B cell (primary cell): ENCODE results near the gene COL8A2. TPM values are rescaled to one million over a fixed set of nuclear protein-coding genes. Genes with fewer than 3 reads are reported as not detected.

Experiments used
- ATAC-seq: fragments of 200-7000 bp; cut with Tn5 transposase; one replicate; pipeline ENCODE4 v1.10.0; 2021; ENCODE audit warnings: low read depth, mild to moderate bottlenecking, moderate number of reproducible peaks, moderate library complexity
- CTCF ChIA-PET: fragments of 350-600 bp; sonication (Branson Sonifier 250); formaldehyde crosslinking; loops from one replicate; lab custom pipeline; 2021; ENCODE audit warnings: antibody characterized with exemption, inconsistent platforms; lab: Charles Lee
- POLR2A ChIA-PET: fragments of 350-600 bp; sonication (Branson Sonifier 250); formaldehyde crosslinking; loops from one replicate; lab custom pipeline; 2021; ENCODE audit warnings: antibody characterized with exemption; lab: Charles Lee
- DNase-seq: peaks from one replicate; pipeline ENCODE4 v3.0.0; 2013
- H2AFZ ChIP-seq: 2 replicates; pipeline ENCODE4 v1.6.1; 2012; ENCODE audit warnings: mild to moderate bottlenecking, low read depth, low read length; ENCODE audit not compliant: insufficient read depth, poor library complexity, severe bottlenecking
- H3K27ac ChIP-seq, 2 donors: 1 replicate in 1 of 2; 2 replicates in 1 of 2; pipeline ENCODE4 v1.5.1; 2012 to 2013; ENCODE audit warnings: low read length in 2 of 2, mild to moderate bottlenecking in 2 of 2, moderate library complexity in 1 of 2
- H3K27me3 ChIP-seq, 4 experiments: fragments of 200-600 bp in 1 of 4; sonication (generic) in 1 of 4; replicated peaks in 1 of 4; 1 replicate in 2 of 4; 2 replicates in 2 of 4; pipeline versions ENCODE4 v1.6.1 to v1.7.0; 2013 to 2016; ENCODE audit warnings: low read length in 3 of 4, mild to moderate bottlenecking in 2 of 4, mixed read lengths in 1 of 4, moderate library complexity in 1 of 4; ENCODE audit not compliant: insufficient read depth in 4 of 4, control insufficient read depth in 3 of 4; ENCODE audit errors: control extremely low read depth in 1 of 4
- H3K36me3 ChIP-seq, 2 experiments: replicated peaks in 1 of 2; 1 replicate in 1 of 2; 2 replicates in 1 of 2; pipeline versions ENCODE4 v1.6.1 to v1.7.1; 2013; ENCODE audit warnings: low read length in 1 of 2; ENCODE audit not compliant: insufficient read depth in 2 of 2, control insufficient read depth in 1 of 2; ENCODE audit errors: control extremely low read depth in 1 of 2, extremely low read depth in 1 of 2
- H3K4me1 ChIP-seq, 2 donors: fragments of 200-600 bp in 1 of 2; sonication (generic) in 1 of 2; 1 replicate in 1 of 2; 2 replicates in 1 of 2; pipeline versions ENCODE4 v1.5.1 to v1.6.1; 2013 to 2017; ENCODE audit warnings: low read length in 2 of 2; ENCODE audit not compliant: control insufficient read depth in 2 of 2, insufficient read depth in 2 of 2
- H3K4me2 ChIP-seq: replicated peaks from 2 replicates; pipeline ENCODE3; 2012; ENCODE audit warnings: mild to moderate bottlenecking, low read depth, low read length; ENCODE audit not compliant: poor library complexity, severe bottlenecking
- H3K4me3 ChIP-seq, 5 experiments: fragments of 200-600 bp in 1 of 5; sonication (generic) in 1 of 5; 1 replicate in 3 of 5; 2 replicates in 2 of 5; pipeline versions ENCODE4 v1.5.1 to v1.7.0; 2011 to 2016; ENCODE audit warnings: low read length in 4 of 5, mild to moderate bottlenecking in 4 of 5, low read depth in 2 of 5, control low read depth in 1 of 5, moderate library complexity in 1 of 5; ENCODE audit not compliant: insufficient read depth in 1 of 5; ENCODE audit errors: control extremely low read depth in 1 of 5, extremely low read depth in 1 of 5
- H3K79me2 ChIP-seq: fragments of 200-600 bp; sonication (generic); one replicate; pipeline ENCODE4 v1.6.0; 2016; ENCODE audit warnings: low read length; ENCODE audit not compliant: control insufficient read depth, insufficient read depth
- H3K9ac ChIP-seq: fragments of 200-600 bp; sonication (generic); 2 replicates; pipeline ENCODE4 v1.6.1; 2017; ENCODE audit warnings: mild to moderate bottlenecking, low read length, moderate library complexity
- H3K9me3 ChIP-seq, 3 donors: one replicate each; pipeline versions ENCODE4 v1.6.1 to v1.7.1; 2013; ENCODE audit warnings: low read length in 2 of 3; ENCODE audit not compliant: control insufficient read depth in 2 of 3, insufficient read depth in 1 of 3; ENCODE audit errors: control extremely low read depth in 1 of 3
- H4K20me1 ChIP-seq: 2 replicates; pipeline ENCODE4 v1.6.0; 2012; ENCODE audit warnings: mild to moderate bottlenecking, low read length; ENCODE audit not compliant: insufficient read depth, control insufficient read depth, poor library complexity, severe bottlenecking
- H3K27ac Mint-ChIP-seq: one replicate; pipeline ENCODE4 v1.8.0; 2021; ENCODE audit warnings: mixed read lengths
- H3K27me3 Mint-ChIP-seq: one replicate; pipeline ENCODE4 v1.8.0; 2021; ENCODE audit warnings: mixed read lengths
- H3K4me1 Mint-ChIP-seq: one replicate; pipeline ENCODE4 v1.8.0; 2021; ENCODE audit warnings: mixed read lengths
- H3K4me3 Mint-ChIP-seq: one replicate; pipeline ENCODE4 v1.8.0; 2021; ENCODE audit warnings: mixed read lengths
- H3K9me3 Mint-ChIP-seq: one replicate; pipeline ENCODE4 v1.8.0; 2022; ENCODE audit warnings: mixed read lengths; ENCODE audit not compliant: insufficient read depth
- CTCF ChIP-seq: fragments of 200-600 bp; IDR thresholded peaks from one replicate; pipeline ENCODE4 v1.8.0; 2022; ENCODE audit warnings: antibody characterized with exemption, mild to moderate bottlenecking
- EZH2 ChIP-seq: IDR thresholded peaks from 2 replicates; pipeline ENCODE4 v1.6.1; 2012; ENCODE audit warnings: borderline replicate concordance, low read depth, mild to moderate bottlenecking, moderate library complexity, low read length; ENCODE audit not compliant: insufficient read depth, poor library complexity, severe bottlenecking
- WGBS: methylation state at CpG from one replicate; pipeline ENCODE4 v1.1.5; 2013; ENCODE audit warnings: missing lambda C conversion rate; ENCODE audit not compliant: insufficient coverage; 5-methylcytosine and 5-hydroxymethylcytosine counted together
- intact Hi-C: fragments of 100-400 bp; cut with micrococcal nuclease; formaldehyde crosslinking; loops from one replicate; pipeline ENCODE4 v1.10.0; 2022
- polyA plus RNA-seq: library from polyadenylated mRNA; depleted of rRNA; stranded (reverse); fragments of >200 nt; gene quantifications from 2 replicates; pipeline ENCODE4 v1.2.3, GENCODE V29; 2012
- total RNA-seq, 2 donors: library from RNA; stranded (reverse); fragments of 120-200 nt in 1 of 2; gene quantifications; 1 replicate in 1 of 2; 2 replicates in 1 of 2; pipeline versions ENCODE4 v1.2.3 to v1.2.4, GENCODE V29; 2013 to 2022

The COL8A2 gene
- total and polyA plus RNA-seq, 2 donors (not counting 1 experiment from before 2014, with no cell fraction given), result 0.17 TPM; not detected in 1

DNA sequence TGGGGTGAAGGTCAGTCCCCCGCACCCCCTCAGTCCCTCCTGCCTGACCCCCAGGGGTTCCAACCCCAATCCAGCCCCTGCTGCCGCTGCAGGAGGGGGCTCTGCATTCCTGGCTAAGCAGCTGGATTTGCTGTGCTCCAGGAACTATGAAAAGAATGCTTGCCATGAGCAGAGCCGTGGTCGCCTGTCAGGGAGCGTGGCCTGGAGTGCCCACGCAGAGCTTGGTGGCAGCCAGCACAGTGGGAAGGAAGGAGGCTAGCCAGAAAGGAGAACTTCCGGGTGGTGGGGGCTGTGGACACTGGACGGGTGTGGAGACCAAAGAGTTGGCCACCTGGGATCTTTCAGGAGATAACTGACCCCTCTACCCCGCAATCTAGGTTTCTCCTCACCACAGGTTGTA is 5.6 kb downstream of the COL8A2 start:
- no peak overlapping the region for H3K4me2 ChIP-seq
- peaks cover 22% of the 10 kb centered on the region for H3K4me1 Mint-ChIP-seq
- no peak overlapping the region for H2AFZ ChIP-seq
- no peak overlapping the region for H3K9ac ChIP-seq
- H3K9me3 ChIP-seq, result no peaks in the 10 kb centered on the region
- intact Hi-C loops, result no loop called here
- peaks cover 19 to 21% of the 10 kb centered on the region in 2 donors for H3K4me1 ChIP-seq
- CTCF ChIA-PET, result interaction anchor here (1.5 kb wide), 1 partner anchor 181 kb away, joined by 3 read pairs; no protein-coding TSS in a partner anchor
- no peak overlapping the region for H3K27ac Mint-ChIP-seq
- POLR2A ChIA-PET, result interaction anchor here (1.0 kb wide), 1 partner anchor 24 kb away, joined by 3 read pairs; no protein-coding TSS in a partner anchor
- no peaks in the 10 kb centered on the region for H3K79me2 ChIP-seq
- H3K27me3 Mint-ChIP-seq, result peaks cover 6% of the 10 kb centered on the region
- H3K4me3 Mint-ChIP-seq, result no peak overlapping the region
- TF ChIP-seq EZH2 (no peak), CTCF (no peak)
- DNase-seq (no peak), ATAC-seq (no peak)
- H3K27ac ChIP-seq, result no peak overlapping the region
- peaks cover 0 to 16% (median 1%) of the 10 kb centered on the region in 4 experiments for H3K27me3 ChIP-seq
- H4K20me1 ChIP-seq, result no peaks in the 10 kb centered on the region
- no peaks in the 10 kb centered on the region for H3K9me3 Mint-ChIP-seq
- no peak overlapping the region for H3K4me3 ChIP-seq
- no peaks in the 10 kb centered on the region for H3K36me3 ChIP-seq
- WGBS, result 92% methylated on average over 8 of the region's 9 CpGs

GRCh38 chr1:36118447-36119204 is 6.4 kb downstream of the COL8A2 start:
- Histone ChIP-seq H3K27me3 (peaks cover 0 to 8% (median 0%) of the 10 kb centered on the region in 4 experiments), H3K4me3 (no peak overlapping the region), H3K36me3 (no peaks in the 10 kb centered on the region), H4K20me1 (no peaks in the 10 kb centered on the region), H3K27ac (no peak overlapping the region), H3K9me3 (no peaks in the 10 kb centered on the region), H3K4me1 (peaks cover 12% of the 10 kb centered on the region in 2 donors), H3K9ac (no peak overlapping the region), H3K79me2 (no peaks in the 10 kb centered on the region), H2AFZ (no peak overlapping the region), H3K4me2 (no peak overlapping the region)
- no peak for TF ChIP-seq CTCF
- TF ChIP-seq EZH2, result no peak
- Mint-ChIP-seq H3K27me3 (peaks cover 4% of the 10 kb centered on the region), H3K4me1 (peaks cover 14% of the 10 kb centered on the region), H3K27ac (no peak overlapping the region), H3K4me3 (no peak overlapping the region), H3K9me3 (no peaks in the 10 kb centered on the region)
- no peak for ATAC-seq
- POLR2A ChIA-PET, result interaction anchor here (0.7 kb wide), 1 partner anchor 31 kb away, joined by 4 read pairs; the partner anchor contains the start of gene TRAPPC3
- intact Hi-C loops, result no loop called here
- no peak for DNase-seq
- 88% methylated on average over 6 of the region's 10 CpGs for WGBS
- CTCF ChIA-PET, result interaction anchor here (1.5 to 4.2 kb wide), 2 partner anchors 16 to 182 kb away, joined by 3 to 20 read pairs; no protein-coding TSS in a partner anchor
